Measurements from ENCODE around the gene PRDM16. TPM values are rescaled to one million over a fixed set of nuclear protein-coding genes. Genes with fewer than 3 reads are reported as not detected.

PRDM16 gene
- total RNA-seq, 1 donor: 6.5 TPM

- Histone ChIP-seq H3K27me3 (ENCODE audit: insufficient read depth, low read length) (no peaks in the 10 kb centered on the region), H3K79me2 (ENCODE audit: insufficient read depth, low read length) (no peaks in the 10 kb centered on the region), H3K9me3 (ENCODE audit: low read depth, low read length) (no peaks in the 10 kb centered on the region), H3K4me1 (ENCODE audit: insufficient read depth, low read length) (no peaks in the 10 kb centered on the region), H3K27ac (ENCODE audit: low read depth, low read length) (no peak overlapping the region), H4K20me1 (ENCODE audit: insufficient read depth, low read length) (no peaks in the 10 kb centered on the region), H3K4me3 (ENCODE audit: insufficient read depth, low read length) (no peak overlapping the region), H3K36me3 (ENCODE audit: insufficient read depth, low read length) (no peaks in the 10 kb centered on the region), H2AFZ (ENCODE audit: low read length) (no peak overlapping the region), H3K4me2 (ENCODE audit: insufficient read depth, low read length) (no peak overlapping the region)
- no peak for TF ChIP-seq CTCF (IDR thresholded peaks at IDR 0.05; ENCODE audit: extremely low read depth, low read depth, low read length)
- DNase-seq (ENCODE audit: insufficient read length, low spot score, missing footprints): peak; percentile 77
Measured at GRCh38 chr1:3021801-3022401, 47.1 kb upstream of the PRDM16 start.

- no peaks in the 10 kb centered on the region for H3K9me3 ChIP-seq (ENCODE audit: low read depth, low read length)
- no peak for TF ChIP-seq CTCF (IDR thresholded peaks at IDR 0.05; ENCODE audit: extremely low read depth, low read depth, low read length)
Measured at GRCh38 chr1:3022511-3022973, 46.5 kb upstream of the PRDM16 start.

GRCh38 chr1:3022976-3023375, 46.0 kb upstream of the PRDM16 start:
- no peaks in the 10 kb centered on the region for H3K79me2 ChIP-seq (ENCODE audit: insufficient read depth, low read length)
- no peaks in the 10 kb centered on the region for H3K4me1 ChIP-seq (ENCODE audit: insufficient read depth, low read length)
- H3K4me2 ChIP-seq (ENCODE audit: insufficient read depth, low read length): no peak overlapping the region
- DNase-seq (ENCODE audit: insufficient read length, low spot score, missing footprints): peak; percentile 56
- no peak overlapping the region for H2AFZ ChIP-seq (ENCODE audit: low read length)
- H3K36me3 ChIP-seq (ENCODE audit: insufficient read depth, low read length): no peaks in the 10 kb centered on the region
- H3K27ac ChIP-seq (ENCODE audit: low read depth, low read length): no peak overlapping the region
- TF ChIP-seq CTCF (IDR thresholded peaks at IDR 0.05; ENCODE audit: extremely low read depth, low read depth, low read length): no peak
- H3K4me3 ChIP-seq (ENCODE audit: insufficient read depth, low read length): no peak overlapping the region
- no peaks in the 10 kb centered on the region for H4K20me1 ChIP-seq (ENCODE audit: insufficient read depth, low read length)
- no peaks in the 10 kb centered on the region for H3K27me3 ChIP-seq (ENCODE audit: insufficient read depth, low read length)
- no peaks in the 10 kb centered on the region for H3K9me3 ChIP-seq (ENCODE audit: low read depth, low read length)

More at GRCh38 chr1:3022511-3022973, 46.5 kb upstream of the PRDM16 start:
- Histone ChIP-seq H3K36me3 (ENCODE audit: insufficient read depth, low read length) (no peaks in the 10 kb centered on the region), H3K27me3 (ENCODE audit: insufficient read depth, low read length) (no peaks in the 10 kb centered on the region), H3K4me2 (ENCODE audit: insufficient read depth, low read length) (no peak overlapping the region), H3K27ac (ENCODE audit: low read depth, low read length) (no peak overlapping the region), H3K4me3 (ENCODE audit: insufficient read depth, low read length) (no peak overlapping the region), H3K4me1 (ENCODE audit: insufficient read depth, low read length) (no peaks in the 10 kb centered on the region), H4K20me1 (ENCODE audit: insufficient read depth, low read length) (no peaks in the 10 kb centered on the region), H3K79me2 (ENCODE audit: insufficient read depth, low read length) (no peaks in the 10 kb centered on the region), H2AFZ (ENCODE audit: low read length) (no peak overlapping the region)
- no peak for DNase-seq (ENCODE audit: insufficient read length, low spot score, missing footprints)

GRCh38 chr1:3024019-3024418, 45.0 kb upstream of the PRDM16 start:
- Histone ChIP-seq H3K4me3 (ENCODE audit: insufficient read depth, low read length) (no peak overlapping the region), H3K27ac (ENCODE audit: low read depth, low read length) (no peak overlapping the region), H3K9me3 (ENCODE audit: low read depth, low read length) (no peaks in the 10 kb centered on the region), H3K27me3 (ENCODE audit: insufficient read depth, low read length) (no peaks in the 10 kb centered on the region), H4K20me1 (ENCODE audit: insufficient read depth, low read length) (no peaks in the 10 kb centered on the region), H2AFZ (ENCODE audit: low read length) (no peak overlapping the region), H3K4me2 (ENCODE audit: insufficient read depth, low read length) (no peak overlapping the region), H3K4me1 (ENCODE audit: insufficient read depth, low read length) (no peaks in the 10 kb centered on the region), H3K36me3 (ENCODE audit: insufficient read depth, low read length) (no peaks in the 10 kb centered on the region), H3K79me2 (ENCODE audit: insufficient read depth, low read length) (no peaks in the 10 kb centered on the region)
- peak; percentile 85 for DNase-seq (ENCODE audit: insufficient read length, low spot score, missing footprints)
- peak; percentile 22 for TF ChIP-seq CTCF (IDR thresholded peaks at IDR 0.05; ENCODE audit: extremely low read depth, low read depth, low read length)

Measured in osteoblast (primary cell).